ENCODE results near the gene TCF7L1.

DNA sequence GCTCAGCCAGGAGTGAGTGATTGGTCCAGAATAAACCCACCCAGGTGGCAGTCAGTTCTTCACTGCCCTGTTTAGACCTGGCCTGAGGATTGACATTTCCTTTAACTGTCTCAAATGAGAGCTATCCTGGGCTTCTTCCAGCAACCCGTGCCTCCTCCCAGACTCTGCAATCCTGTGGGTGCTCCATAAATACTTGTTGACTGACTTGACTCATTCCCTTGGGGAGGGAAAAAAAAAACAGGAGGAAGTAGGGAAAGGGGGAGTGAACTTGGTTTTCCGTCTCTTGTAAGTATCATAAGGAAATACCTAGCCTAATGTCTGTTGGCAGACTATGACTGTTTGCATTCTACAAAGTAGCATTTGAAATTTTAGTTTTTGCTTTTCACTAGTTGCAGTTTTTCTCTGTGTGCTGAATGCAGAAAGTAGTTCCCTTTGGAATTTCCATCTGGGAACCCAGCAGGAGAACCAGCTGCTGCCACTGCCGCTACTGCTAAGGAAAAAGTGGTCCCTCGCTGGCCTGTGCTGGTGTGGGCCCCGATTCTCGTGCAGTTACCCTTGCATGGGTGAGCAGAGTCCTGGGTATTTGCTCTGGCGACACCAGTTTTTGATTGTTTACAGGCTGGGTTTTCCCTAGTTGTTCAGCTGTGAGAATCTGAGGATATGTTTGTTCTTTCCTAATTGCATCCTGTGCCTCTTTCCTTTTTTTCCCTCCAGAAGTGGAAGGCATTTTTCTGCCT is 115.7 kb downstream of the TCF7L1 start:
- TF ChIP-seq, protein P1, sequence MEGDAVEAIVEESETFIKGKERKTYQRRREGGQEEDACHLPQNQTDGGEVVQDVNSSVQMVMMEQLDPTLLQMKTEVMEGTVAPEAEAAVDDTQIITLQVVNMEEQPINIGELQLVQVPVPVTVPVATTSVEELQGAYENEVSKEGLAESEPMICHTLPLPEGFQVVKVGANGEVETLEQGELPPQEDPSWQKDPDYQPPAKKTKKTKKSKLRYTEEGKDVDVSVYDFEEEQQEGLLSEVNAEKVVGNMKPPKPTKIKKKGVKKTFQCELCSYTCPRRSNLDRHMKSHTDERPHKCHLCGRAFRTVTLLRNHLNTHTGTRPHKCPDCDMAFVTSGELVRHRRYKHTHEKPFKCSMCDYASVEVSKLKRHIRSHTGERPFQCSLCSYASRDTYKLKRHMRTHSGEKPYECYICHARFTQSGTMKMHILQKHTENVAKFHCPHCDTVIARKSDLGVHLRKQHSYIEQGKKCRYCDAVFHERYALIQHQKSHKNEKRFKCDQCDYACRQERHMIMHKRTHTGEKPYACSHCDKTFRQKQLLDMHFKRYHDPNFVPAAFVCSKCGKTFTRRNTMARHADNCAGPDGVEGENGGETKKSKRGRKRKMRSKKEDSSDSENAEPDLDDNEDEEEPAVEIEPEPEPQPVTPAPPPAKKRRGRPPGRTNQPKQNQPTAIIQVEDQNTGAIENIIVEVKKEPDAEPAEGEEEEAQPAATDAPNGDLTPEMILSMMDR (IDR thresholded peaks at IDR 0.05; ENCODE audit: low read depth, low read length): no peak
- TF ChIP-seq EZH2phosphoT487 (IDR thresholded peaks at IDR 0.05; ENCODE audit: low read depth): no peak
